Measurements from ENCODE around the gene SLC12A3. TPM values are rescaled to one million over a fixed set of nuclear protein-coding genes. Genes with fewer than 3 reads are reported as not detected.

Gene SLC12A3
- total and polyA plus RNA-seq, 2 experiments from 2014 or later, result not detected

DNA sequence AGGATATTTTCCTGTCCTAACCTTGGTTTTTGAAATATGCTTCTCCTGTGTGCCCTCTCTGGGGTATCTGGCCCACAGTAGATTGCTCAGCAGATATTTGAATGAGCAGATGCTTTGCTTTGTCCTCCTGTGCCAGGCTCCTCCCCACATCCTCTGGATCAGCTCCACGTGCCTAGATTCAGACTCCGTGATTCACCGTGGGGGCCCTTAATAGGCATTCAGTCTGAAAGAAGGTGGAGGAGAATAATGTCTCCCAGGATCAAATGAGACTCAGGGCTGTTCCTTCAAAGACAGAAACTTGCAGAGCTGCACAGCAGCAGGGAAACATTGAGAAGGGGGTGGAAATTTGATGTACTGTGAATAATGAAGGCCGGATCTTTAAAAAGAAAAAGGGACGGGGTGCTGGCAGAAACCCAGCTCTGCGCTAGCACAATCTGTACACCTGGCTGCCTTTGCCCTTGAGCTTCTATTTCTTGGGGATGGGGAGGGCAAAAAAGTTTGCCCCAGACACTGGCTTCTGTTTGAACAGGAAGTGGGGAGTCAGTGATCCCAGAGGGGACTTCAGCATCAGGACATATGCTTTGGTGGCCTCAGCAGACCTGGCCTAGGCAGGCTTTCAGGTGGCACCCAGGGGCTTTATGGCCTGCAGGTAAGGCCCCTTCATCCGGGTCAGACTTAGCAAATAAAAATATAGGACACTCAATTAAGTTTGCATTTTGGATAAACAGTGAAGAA is 15.9 kb upstream of the SLC12A3 start:
- Histone ChIP-seq H3K4me1 (ENCODE audit: low read depth) (no peaks in the 10 kb centered on the region), H3K27ac (no peak overlapping the region), H3K36me3 (peaks cover 10% of the 10 kb centered on the region), H3K9me3 (ENCODE audit: low read depth) (no peaks in the 10 kb centered on the region), H3K27me3 (no peaks in the 10 kb centered on the region), H3K4me3 (no peak overlapping the region)
- DNase-seq (ENCODE audit: low read depth in 1 of 2, low spot score in 1 of 2), result peak in 1 of 2 donors; percentile 69
- TF ChIP-seq, protein P1, sequence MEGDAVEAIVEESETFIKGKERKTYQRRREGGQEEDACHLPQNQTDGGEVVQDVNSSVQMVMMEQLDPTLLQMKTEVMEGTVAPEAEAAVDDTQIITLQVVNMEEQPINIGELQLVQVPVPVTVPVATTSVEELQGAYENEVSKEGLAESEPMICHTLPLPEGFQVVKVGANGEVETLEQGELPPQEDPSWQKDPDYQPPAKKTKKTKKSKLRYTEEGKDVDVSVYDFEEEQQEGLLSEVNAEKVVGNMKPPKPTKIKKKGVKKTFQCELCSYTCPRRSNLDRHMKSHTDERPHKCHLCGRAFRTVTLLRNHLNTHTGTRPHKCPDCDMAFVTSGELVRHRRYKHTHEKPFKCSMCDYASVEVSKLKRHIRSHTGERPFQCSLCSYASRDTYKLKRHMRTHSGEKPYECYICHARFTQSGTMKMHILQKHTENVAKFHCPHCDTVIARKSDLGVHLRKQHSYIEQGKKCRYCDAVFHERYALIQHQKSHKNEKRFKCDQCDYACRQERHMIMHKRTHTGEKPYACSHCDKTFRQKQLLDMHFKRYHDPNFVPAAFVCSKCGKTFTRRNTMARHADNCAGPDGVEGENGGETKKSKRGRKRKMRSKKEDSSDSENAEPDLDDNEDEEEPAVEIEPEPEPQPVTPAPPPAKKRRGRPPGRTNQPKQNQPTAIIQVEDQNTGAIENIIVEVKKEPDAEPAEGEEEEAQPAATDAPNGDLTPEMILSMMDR (IDR thresholded peaks at IDR 0.05; ENCODE audit: low read depth, low read length), result no peak

DNA sequence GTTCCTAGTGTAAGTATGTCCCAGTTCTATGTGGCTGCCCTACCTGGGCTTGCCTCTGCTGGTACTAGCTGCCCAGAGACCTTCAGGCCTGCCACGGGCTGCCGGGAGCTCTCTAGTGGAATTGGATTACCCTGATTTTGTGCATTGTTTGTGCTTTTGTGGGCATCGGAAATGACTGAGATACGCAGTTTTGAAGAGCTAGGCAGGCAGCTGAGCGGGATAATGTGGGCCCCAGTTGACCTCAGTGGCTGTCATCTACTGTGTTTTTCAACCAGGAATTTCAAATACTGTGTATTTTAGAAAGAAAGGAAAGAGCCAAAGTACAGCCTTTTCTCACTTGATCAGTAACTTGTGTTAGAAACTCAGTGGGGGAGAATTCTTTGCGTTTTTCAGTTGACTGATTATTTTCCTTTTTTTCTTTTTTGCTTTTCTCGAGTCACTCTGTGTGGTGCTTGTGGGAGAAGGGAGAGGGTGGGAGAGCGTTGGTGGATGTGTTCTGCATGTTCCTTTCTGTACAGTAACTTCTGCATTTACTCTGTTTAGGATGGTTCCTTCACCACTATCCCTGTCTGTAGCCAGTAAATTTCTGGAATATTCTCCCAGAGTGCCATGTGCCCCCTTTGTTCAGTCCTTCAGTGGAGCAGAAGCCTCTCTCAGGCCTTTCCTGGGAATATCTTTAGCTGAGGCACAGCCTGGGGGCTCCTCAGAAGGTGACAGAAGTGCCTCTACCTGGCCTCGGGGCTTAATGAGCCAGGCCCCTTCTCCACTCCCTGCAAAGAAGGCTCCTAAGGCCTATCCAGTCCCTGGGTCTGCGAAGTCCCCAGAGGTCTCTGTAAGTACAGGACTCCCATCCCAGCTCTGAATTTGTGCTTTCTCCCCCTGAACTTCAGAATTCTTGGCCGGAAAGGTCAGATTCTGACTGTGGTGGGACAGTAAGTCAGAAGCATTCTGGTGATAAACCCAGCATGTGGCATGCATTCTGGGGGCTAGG is 15.0 kb upstream of the SLC12A3 start:
- Histone ChIP-seq H3K4me3 (no peak overlapping the region), H3K9me3 (ENCODE audit: low read depth) (no peaks in the 10 kb centered on the region), H3K27ac (no peak overlapping the region), H3K27me3 (no peaks in the 10 kb centered on the region), H3K36me3 (peaks cover 5% of the 10 kb centered on the region), H3K4me1 (ENCODE audit: low read depth) (no peaks in the 10 kb centered on the region)
- DNase-seq (ENCODE audit: low read depth in 1 of 2, low spot score in 1 of 2), result peak in 1 of 2 donors; percentile 64
- TF ChIP-seq, protein P1 (IDR thresholded peaks at IDR 0.05; ENCODE audit: low read depth, low read length), result no peak

DNA sequence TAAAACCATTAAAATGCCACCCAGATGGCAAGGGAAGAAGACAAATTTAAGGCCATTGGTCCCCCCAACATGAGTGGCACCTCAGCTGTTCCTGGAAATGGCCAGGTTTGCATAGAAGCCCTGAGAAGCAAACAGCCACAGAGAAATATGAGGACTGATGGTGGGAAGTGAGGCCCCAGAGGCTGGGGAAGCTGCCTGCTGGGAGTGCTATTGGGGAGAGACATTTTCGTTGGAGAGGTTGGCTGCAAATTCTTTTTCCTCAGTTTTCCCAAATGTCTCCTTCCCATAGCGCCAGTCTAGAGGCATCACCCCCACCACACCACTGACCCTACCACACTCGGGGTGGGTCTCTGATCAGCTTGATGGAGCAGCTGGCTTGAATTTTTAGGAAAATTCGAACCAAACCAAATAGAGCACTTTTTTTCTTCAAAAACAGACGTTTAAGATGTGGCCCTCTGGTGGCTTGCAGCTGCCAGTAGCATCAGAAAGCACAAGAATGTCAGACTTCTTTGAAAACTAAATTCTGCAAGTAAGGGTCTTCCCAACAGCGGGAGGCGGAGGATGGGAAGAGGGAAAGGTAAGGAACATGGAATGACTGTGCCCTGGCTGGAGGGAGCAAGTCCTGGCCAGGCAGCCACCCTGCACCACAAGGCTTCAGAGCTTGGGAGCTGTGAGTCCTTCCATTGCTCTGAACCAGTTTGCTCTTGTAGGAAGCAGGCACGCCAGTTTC is 13.2 kb upstream of the SLC12A3 start:
- Histone ChIP-seq H3K9me3 (ENCODE audit: low read depth) (no peaks in the 10 kb centered on the region), H3K4me1 (ENCODE audit: low read depth) (peaks cover 6% of the 10 kb centered on the region), H3K27me3 (no peaks in the 10 kb centered on the region), H3K36me3 (no peaks in the 10 kb centered on the region), H3K27ac (no peak overlapping the region), H3K4me3 (no peak overlapping the region)
- DNase-seq (ENCODE audit: low read depth in 1 of 2, low spot score in 1 of 2), result peak in 1 of 2 donors; percentile 49
- TF ChIP-seq, protein P1 (IDR thresholded peaks at IDR 0.05; ENCODE audit: low read depth, low read length), result peak; percentile 62

GRCh38 chr16:56852401-56852730 is 12.6 kb upstream of the SLC12A3 start:
- Histone ChIP-seq H3K4me3 (no peak overlapping the region), H3K27ac (no peak overlapping the region), H3K27me3 (no peaks in the 10 kb centered on the region), H3K4me1 (ENCODE audit: low read depth) (peaks cover 6% of the 10 kb centered on the region), H3K9me3 (ENCODE audit: low read depth) (no peaks in the 10 kb centered on the region), H3K36me3 (no peaks in the 10 kb centered on the region)
- DNase-seq (ENCODE audit: low read depth in 1 of 2, low spot score in 1 of 2), result no peak
- TF ChIP-seq, protein P1 (IDR thresholded peaks at IDR 0.05; ENCODE audit: low read depth, low read length), result no peak

- Histone ChIP-seq H3K9me3 (ENCODE audit: low read depth) (no peaks in the 10 kb centered on the region), H3K27me3 (no peaks in the 10 kb centered on the region), H3K36me3 (no peaks in the 10 kb centered on the region), H3K4me3 (no peak overlapping the region), H3K4me1 (ENCODE audit: low read depth) (peaks cover 6% of the 10 kb centered on the region), H3K27ac (no peak overlapping the region)
- TF ChIP-seq, protein P1 (IDR thresholded peaks at IDR 0.05; ENCODE audit: low read depth, low read length), result no peak
- no peak for DNase-seq (ENCODE audit: low read depth in 1 of 2, low spot score in 1 of 2)
Observed at GRCh38 chr16:56852968-56853367, 12.0 kb upstream of the SLC12A3 start.
